PC-3 (cell line): ENCODE results near the gene PTGR2. TPM values are rescaled to one million over a fixed set of nuclear protein-coding genes. Genes with fewer than 3 reads are reported as not detected.
"Not testable (repeated sequence)": the region's sequence is repeated elsewhere in the genome, so short reads cannot be mapped to it uniquely, and the experiment has no call there.

ENCODE experiments used
- ATAC-seq: fragments of 200-7000 bp; cut with Tn5 transposase; 2 replicates; pipeline ENCODE4 v1.9.1; 2020; ENCODE audit warnings: mild to moderate bottlenecking, moderate library complexity
- BruUV-seq: library from RNA; stranded (reverse); fragments of 400-500 nt; replicated peaks from 2 replicates; lab custom pipeline; 2021; lab: Mats Ljungman, UMichigan
- CTCF ChIA-PET: fragments of 300-600 bp; sonication (Branson Sonifier 250); formaldehyde crosslinking; loops from one replicate; lab custom pipeline; 2022; ENCODE audit warnings: antibody characterized with exemption; lab: Charles Lee
- POLR2A ChIA-PET: fragments of 300-600 bp; sonication (Branson Sonifier 250); formaldehyde crosslinking; loops from one replicate; lab custom pipeline; 2022; ENCODE audit warnings: antibody characterized with exemption; ENCODE audit not compliant: unreplicated experiment; lab: Charles Lee
- DNase-seq: peaks from one replicate; pipeline ENCODE4 v3.0.0-alpha.2; 2015
- H2AFZ ChIP-seq: fragments of 300-600 bp; sonication (generic); 2 replicates; pipeline ENCODE4 v1.6.0; 2016; ENCODE audit warnings: antibody characterized with exemption, low read length
- H3F3A ChIP-seq: fragments of 300-600 bp; sonication (generic); one replicate; pipeline ENCODE4 v1.6.0; 2017; ENCODE audit warnings: antibody characterized with exemption, low read length, control low read depth, mild to moderate bottlenecking; ENCODE audit not compliant: unreplicated experiment
- H3K27ac ChIP-seq: fragments of 300-600 bp; sonication (generic); 2 replicates; pipeline ENCODE4 v1.5.1; 2016; ENCODE audit warnings: mild to moderate bottlenecking, low read length
- H3K27me3 ChIP-seq: fragments of 300-600 bp; sonication (generic); 2 replicates; pipeline ENCODE4 v1.6.1; 2016; ENCODE audit warnings: low read length, mixed read lengths
- H3K36me3 ChIP-seq: fragments of 300-600 bp; sonication (generic); 2 replicates; pipeline ENCODE4 v1.6.1; 2016; ENCODE audit warnings: low read depth, mixed run types, low read length, mixed read lengths
- H3K4me1 ChIP-seq: fragments of 300-600 bp; sonication (generic); 2 replicates; pipeline ENCODE4 v1.5.1; 2016; ENCODE audit warnings: low read length; ENCODE audit not compliant: insufficient read depth
- H3K4me2 ChIP-seq: fragments of 300-600 bp; sonication (generic); 2 replicates; pipeline ENCODE4 v1.6.0; 2016; ENCODE audit warnings: low read length
- H3K4me3 ChIP-seq: fragments of 300-600 bp; sonication (generic); 2 replicates; pipeline ENCODE4 v1.5.1; 2016; ENCODE audit warnings: mild to moderate bottlenecking, low read length, mixed read lengths
- H3K79me2 ChIP-seq: fragments of 300-600 bp; sonication (generic); 2 replicates; pipeline ENCODE4 v1.6.1; 2017; ENCODE audit warnings: low read length, mixed read lengths
- H3K9ac ChIP-seq: fragments of 300-600 bp; sonication (generic); 2 replicates; pipeline ENCODE4 v1.6.0; 2016; ENCODE audit warnings: mild to moderate bottlenecking, low read length
- H3K9me2 ChIP-seq: fragments of 300-600 bp; sonication (generic); replicated peaks from 2 replicates; pipeline ENCODE4 v1.6.1; 2016; ENCODE audit warnings: mixed run types, low read length, mixed read lengths
- H3K9me3 ChIP-seq: fragments of 300-600 bp; sonication (generic); 2 replicates; pipeline ENCODE4 v1.6.1; 2016; ENCODE audit warnings: low read length, mixed read lengths
- H4K20me1 ChIP-seq: fragments of 300-600 bp; sonication (generic); 2 replicates; pipeline ENCODE4 v1.6.1; 2016; ENCODE audit warnings: low read length, mixed read lengths
- CTCF ChIP-seq: fragments of 300-600 bp; sonication (generic); conservative IDR thresholded peaks from 2 replicates; pipeline ENCODE4 v1.5.1; 2017; ENCODE audit warnings: antibody characterized with exemption, low read depth, mild to moderate bottlenecking, low read length
- EZH2 ChIP-seq: fragments of 300-600 bp; sonication (generic); IDR thresholded peaks from one replicate; pipeline ENCODE4 v1.6.1; 2017; ENCODE audit warnings: antibody characterized with exemption, mild to moderate bottlenecking, low read length; ENCODE audit not compliant: unreplicated experiment
- EZH2phosphoT487 ChIP-seq: fragments of 300-600 bp; sonication (generic); IDR thresholded peaks from 2 replicates; pipeline ENCODE4 v1.6.1; 2018; ENCODE audit warnings: mild to moderate bottlenecking, antibody characterized with exemption, low read length, borderline replicate concordance
- intact Hi-C: fragments of 100-400 bp; cut with micrococcal nuclease; formaldehyde crosslinking; loops from 2 replicates; pipeline ENCODE4 v1.9.0; 2023
- total RNA-seq: library from RNA; depleted of rRNA; stranded (reverse); fragments of >200 nt; gene quantifications from 2 replicates; pipeline ENCODE4 v1.2.3, GENCODE V29; 2014

PTGR2 gene
- total RNA-seq, 1 experiment from 2014 or later: 6.2 TPM

DNA sequence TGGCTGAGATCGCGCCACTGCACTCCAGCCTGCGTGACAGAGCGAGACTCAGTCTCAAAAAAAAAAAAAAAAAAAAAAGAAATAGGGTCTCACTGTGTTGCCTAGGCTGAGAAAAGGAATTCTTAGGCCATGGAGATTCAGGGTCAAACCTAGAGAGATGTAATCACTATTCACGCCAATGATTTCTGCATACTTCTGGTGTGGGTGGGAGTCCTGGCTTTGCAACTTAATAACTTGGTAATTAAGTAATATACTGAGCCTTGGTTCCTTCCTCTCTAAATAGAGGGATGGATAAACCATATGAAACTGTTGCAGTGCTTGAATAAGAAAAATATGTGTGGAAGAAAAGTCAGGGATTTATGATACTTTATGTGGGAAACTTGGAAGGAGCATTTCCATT is 37.7 kb downstream of the PTGR2 start:
- Histone ChIP-seq H3K27ac (no peak overlapping the region), H3K27me3 (no peaks in the 10 kb centered on the region), H4K20me1 (peaks cover 28% of the 10 kb centered on the region), H3K79me2 (peaks cover 84% of the 10 kb centered on the region), H3F3A (no peaks in the 10 kb centered on the region), H3K4me1 (peaks cover 14% of the 10 kb centered on the region), H3K9ac (no peak overlapping the region), H3K9me3 (no peaks in the 10 kb centered on the region), H3K4me2 (peak overlapping the region; percentile 79; the same call in 1 of the 2 replicates), H3K36me3 (peaks cover 16% of the 10 kb centered on the region), H2AFZ (no peak overlapping the region), H3K4me3 (peak overlapping the region; percentile 83; the same call in 1 of the 2 replicates), H3K9me2 (no peaks in the 10 kb centered on the region)
- ATAC-seq: no peak
- no peak for DNase-seq
- BruUV-seq: no TSS peak
- CTCF ChIA-PET: no interaction called here
- TF ChIP-seq CTCF (no peak), EZH2phosphoT487 (no peak), EZH2 (no peak)
- intact Hi-C loops: no loop called here
- POLR2A ChIA-PET: no interaction called here

- H2AFZ ChIP-seq, ATAC-seq, intact Hi-C loops, H3K4me1 ChIP-seq, DNase-seq, H3K9me3 ChIP-seq, H3K9me2 ChIP-seq, POLR2A ChIA-PET, H3K4me3 ChIP-seq, H3K27ac ChIP-seq, CTCF ChIA-PET, BruUV-seq, H3K9ac ChIP-seq, H3K27me3 ChIP-seq, H3K4me2 ChIP-seq, H3F3A ChIP-seq: not testable (repeated sequence)
- peaks cover 45% of the 10 kb centered on the region for H3K79me2 ChIP-seq
- peaks cover 50% of the 10 kb centered on the region for H3K36me3 ChIP-seq
- H4K20me1 ChIP-seq: peaks cover 17% of the 10 kb centered on the region
Measured at GRCh38 chr14:73894180-73894687, 42.6 kb downstream of the PTGR2 start.

GRCh38 chr14:73895939-73896338 is 44.3 kb downstream of the PTGR2 start:
- peaks cover 27% of the 10 kb centered on the region for H3K79me2 ChIP-seq
- no peaks in the 10 kb centered on the region for H3F3A ChIP-seq
- no peak overlapping the region for H3K27ac ChIP-seq
- no peak overlapping the region for H3K4me3 ChIP-seq
- no peak overlapping the region for H3K9ac ChIP-seq
- no peak for DNase-seq
- H3K27me3 ChIP-seq: no peaks in the 10 kb centered on the region
- H3K9me2 ChIP-seq: no peaks in the 10 kb centered on the region
- no peak for ATAC-seq
- peaks cover 13% of the 10 kb centered on the region; the same call in 1 of the 2 replicates for H4K20me1 ChIP-seq
- intact Hi-C loops: no loop called here
- no peaks in the 10 kb centered on the region for H3K4me1 ChIP-seq
- ChIA-PET POLR2A (no interaction called here), CTCF (no interaction called here)
- peaks cover 55% of the 10 kb centered on the region for H3K36me3 ChIP-seq
- BruUV-seq: no TSS peak
- H3K4me2 ChIP-seq: no peak overlapping the region
- H2AFZ ChIP-seq: no peak overlapping the region
- no peaks in the 10 kb centered on the region for H3K9me3 ChIP-seq
- no peak for TF ChIP-seq EZH2
- no peak for TF ChIP-seq EZH2phosphoT487
- no peak for TF ChIP-seq CTCF
